ENCODE measurements around the gene NUCB2. TPM values are rescaled to one million over a fixed set of nuclear protein-coding genes. Genes with fewer than 3 reads are reported as not detected.

Gene NUCB2
- total RNA-seq, 1 donor from 2014 or later: 47.8 TPM

- intact Hi-C loops (cut with DNase I): no loop called here
- no peak for TF ChIP-seq CTCF (IDR thresholded peaks at IDR 0.05)
- no peak overlapping the region for H3K27ac ChIP-seq
- H3K4me3 ChIP-seq: no peak overlapping the region
- H3K27me3 ChIP-seq: no peaks in the 10 kb centered on the region
- no peaks in the 10 kb centered on the region for H3K36me3 ChIP-seq
- H3K4me1 ChIP-seq: peaks cover 0 to 2% of the 10 kb centered on the region in 2 donors
- H3K9me3 ChIP-seq: no peaks in the 10 kb centered on the region
- no peak for DNase-seq (ENCODE audit: low spot score in 2 of 2)
Measured at GRCh38 chr11:17347676-17348075, 71.1 kb downstream of the NUCB2 start.

GRCh38 chr11:17350455-17351171 lies 74.1 kb downstream of the NUCB2 start:
- H3K9me3 ChIP-seq: no peaks in the 10 kb centered on the region
- no peak overlapping the region for H3K27ac ChIP-seq
- no peak for TF ChIP-seq CTCF (IDR thresholded peaks at IDR 0.05)
- peak overlapping the region in 1 of 2 donors; percentile 98 for H3K4me3 ChIP-seq
- H3K36me3 ChIP-seq: no peaks in the 10 kb centered on the region
- H3K27me3 ChIP-seq: no peaks in the 10 kb centered on the region
- DNase-seq (ENCODE audit: low spot score in 2 of 2): no peak
- H3K4me1 ChIP-seq: peaks cover 0 to 7% of the 10 kb centered on the region in 2 donors
- intact Hi-C loops (cut with DNase I): loop anchor here (1.0 to 10.0 kb wide), 5 partner anchors 74 to 1044 kb away; partner anchors contain the start of genes LDHA, NUCB2, PIK3C2A and RPS13

GRCh38 chr11:17351172-17351509 lies 74.6 kb downstream of the NUCB2 start:
- Histone ChIP-seq H3K27me3 (no peaks in the 10 kb centered on the region), H3K4me1 (peaks cover 0 to 7% of the 10 kb centered on the region in 2 donors), H3K36me3 (no peaks in the 10 kb centered on the region), H3K27ac (peak overlapping the region; percentile 84 to 92), H3K4me3 (peak overlapping the region; percentile 66 to 98), H3K9me3 (no peaks in the 10 kb centered on the region)
- no peak for TF ChIP-seq CTCF (IDR thresholded peaks at IDR 0.05)
- DNase-seq (ENCODE audit: low spot score in 2 of 2): no peak
- intact Hi-C loops (cut with DNase I): loop anchor here (1.0 to 10.0 kb wide), 5 partner anchors 75 to 1044 kb away; partner anchors contain the start of genes LDHA, NUCB2, PIK3C2A and RPS13

GRCh38 chr11:17351510-17352176 lies 75.1 kb downstream of the NUCB2 start, which contains the start of gene NCR3LG1:
TSS of gene NCR3LG1 (plus strand) at chr11:17351800. CDS start at chr11:17351970, 170 bp downstream.
- Histone ChIP-seq H3K36me3 (no peaks in the 10 kb centered on the region), H3K27me3 (no peaks in the 10 kb centered on the region), H3K4me3 (peak within 1 kb of the TSS; percentile 66 to 98), H3K27ac (peak within 1 kb of the TSS; percentile 84 to 92), H3K9me3 (no peaks in the 10 kb centered on the region), H3K4me1 (peaks cover 0 to 7% of the 10 kb centered on the region in 2 donors)
- intact Hi-C loops (cut with DNase I): loop anchor here (1.0 to 10.0 kb wide), 5 partner anchors 75 to 1043 kb away; partner anchors contain the start of genes LDHA, NUCB2, PIK3C2A and RPS13
- DNase-seq (ENCODE audit: low spot score in 2 of 2): peak; percentile 15 to 83
- peak in 1 of 3 experiments; percentile 16 for TF ChIP-seq CTCF (IDR thresholded peaks at IDR 0.05)

- H3K4me1 ChIP-seq: peaks cover 0 to 7% of the 10 kb centered on the region in 2 donors
- peaks cover 0 to 7% of the 10 kb centered on the region in 2 donors for H3K36me3 ChIP-seq
- H3K27me3 ChIP-seq: no peaks in the 10 kb centered on the region
- H3K27ac ChIP-seq: peak overlapping the region; percentile 84 to 92
- DNase-seq (ENCODE audit: low spot score in 2 of 2): peak; percentile 16 to 83
- intact Hi-C loops (cut with DNase I): loop anchor here (5.0 to 10.0 kb wide), 4 partner anchors 146 to 1042 kb away; partner anchors contain the start of genes LDHA, PIK3C2A and RPS13
- no peak for TF ChIP-seq CTCF (IDR thresholded peaks at IDR 0.05)
- H3K4me3 ChIP-seq: peak overlapping the region; percentile 66 to 98
- H3K9me3 ChIP-seq: no peaks in the 10 kb centered on the region
Measured at GRCh38 chr11:17352950-17353820, 76.6 kb downstream of the NUCB2 start.
